Chondrocyte (in vitro differentiated cells): ENCODE measurements around the gene APOL2. TPM values are rescaled to one million over a fixed set of nuclear protein-coding genes. Genes with fewer than 3 reads are reported as not detected.
A peak's percentile ranks its signal among the peaks of the same experiment; 100 is the strongest.

ENCODE experiments used
- DNase-seq: peaks from one replicate; pipeline ENCODE4 v3.0.0; 2021; ENCODE audit warnings: mixed read lengths, low spot score
- H3K27ac Mint-ChIP-seq: one replicate; pipeline ENCODE4 v1.8.0; 2021; ENCODE audit warnings: mild to moderate bottlenecking, moderate library complexity, mixed read lengths; ENCODE audit not compliant: unreplicated experiment
- H3K27me3 Mint-ChIP-seq: 2 replicates; pipeline ENCODE4 v1.8.0; 2021; ENCODE audit warnings: low read depth, mixed read lengths
- H3K36me3 Mint-ChIP-seq: 2 replicates; pipeline ENCODE4 v1.8.0; 2021; ENCODE audit warnings: low read depth, mixed read lengths
- H3K4me1 Mint-ChIP-seq: 2 replicates; pipeline ENCODE4 v1.8.0; 2021; ENCODE audit warnings: low read depth, mild to moderate bottlenecking, mixed read lengths
- H3K4me3 Mint-ChIP-seq: one replicate; pipeline ENCODE4 v1.8.0; 2021; ENCODE audit warnings: mild to moderate bottlenecking, moderate library complexity, mixed read lengths; ENCODE audit not compliant: unreplicated experiment
- H3K9me3 Mint-ChIP-seq: 2 replicates; pipeline ENCODE4 v1.8.0; 2021; ENCODE audit warnings: low read depth, mixed read lengths
- total RNA-seq: library from RNA; stranded (reverse); gene quantifications from 3 replicates; pipeline ENCODE4 v1.2.1, GENCODE V29; 2021
- TF ChIP-seq, protein P1 (sequence below): fragments of 200-600 bp; sonication (generic); IDR thresholded peaks from 2 replicates; pipeline ENCODE4 v1.5.0; 2021; ENCODE audit warnings: antibody characterized with exemption, mild to moderate bottlenecking, moderate library complexity

The APOL2 gene
- total RNA-seq, 1 donor from 2014 or later: 84.1 TPM

DNA sequence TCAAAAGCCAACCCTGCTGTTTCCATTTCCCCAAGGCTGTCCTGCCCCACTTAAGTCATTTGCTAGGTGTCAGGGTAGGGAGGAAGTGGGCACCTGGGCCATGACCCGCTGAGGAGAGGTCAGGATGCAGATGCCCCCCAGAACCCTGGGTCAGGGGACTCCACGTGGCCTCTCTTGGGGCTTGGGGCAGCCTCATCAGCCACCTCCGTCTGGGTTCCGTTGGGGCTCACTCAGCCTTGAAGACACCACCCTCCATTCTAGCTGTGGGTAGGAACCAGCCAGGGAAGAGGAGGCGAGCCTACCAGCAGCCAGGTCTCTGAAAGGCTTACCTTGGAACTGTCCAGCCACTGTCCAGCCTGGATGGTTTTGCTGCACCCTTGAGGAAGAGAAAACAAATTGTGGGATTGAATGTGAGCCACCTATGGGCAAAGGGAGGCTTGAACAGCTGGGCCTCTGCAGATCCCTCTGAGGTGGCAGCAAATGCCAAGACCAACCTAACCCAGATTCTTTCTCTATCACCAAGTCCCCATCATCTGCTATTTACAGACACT, 40.3 kb downstream of the APOL2 start:
- Mint-ChIP-seq H3K27ac (no peak overlapping the region), H3K4me3 (no peak overlapping the region), H3K4me1 (peaks cover 29% of the 10 kb centered on the region), H3K36me3 (no peaks in the 10 kb centered on the region), H3K27me3 (no peaks in the 10 kb centered on the region), H3K9me3 (no peaks in the 10 kb centered on the region)
- TF ChIP-seq, protein P1, sequence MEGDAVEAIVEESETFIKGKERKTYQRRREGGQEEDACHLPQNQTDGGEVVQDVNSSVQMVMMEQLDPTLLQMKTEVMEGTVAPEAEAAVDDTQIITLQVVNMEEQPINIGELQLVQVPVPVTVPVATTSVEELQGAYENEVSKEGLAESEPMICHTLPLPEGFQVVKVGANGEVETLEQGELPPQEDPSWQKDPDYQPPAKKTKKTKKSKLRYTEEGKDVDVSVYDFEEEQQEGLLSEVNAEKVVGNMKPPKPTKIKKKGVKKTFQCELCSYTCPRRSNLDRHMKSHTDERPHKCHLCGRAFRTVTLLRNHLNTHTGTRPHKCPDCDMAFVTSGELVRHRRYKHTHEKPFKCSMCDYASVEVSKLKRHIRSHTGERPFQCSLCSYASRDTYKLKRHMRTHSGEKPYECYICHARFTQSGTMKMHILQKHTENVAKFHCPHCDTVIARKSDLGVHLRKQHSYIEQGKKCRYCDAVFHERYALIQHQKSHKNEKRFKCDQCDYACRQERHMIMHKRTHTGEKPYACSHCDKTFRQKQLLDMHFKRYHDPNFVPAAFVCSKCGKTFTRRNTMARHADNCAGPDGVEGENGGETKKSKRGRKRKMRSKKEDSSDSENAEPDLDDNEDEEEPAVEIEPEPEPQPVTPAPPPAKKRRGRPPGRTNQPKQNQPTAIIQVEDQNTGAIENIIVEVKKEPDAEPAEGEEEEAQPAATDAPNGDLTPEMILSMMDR: no peak
- DNase-seq: no peak

DNA sequence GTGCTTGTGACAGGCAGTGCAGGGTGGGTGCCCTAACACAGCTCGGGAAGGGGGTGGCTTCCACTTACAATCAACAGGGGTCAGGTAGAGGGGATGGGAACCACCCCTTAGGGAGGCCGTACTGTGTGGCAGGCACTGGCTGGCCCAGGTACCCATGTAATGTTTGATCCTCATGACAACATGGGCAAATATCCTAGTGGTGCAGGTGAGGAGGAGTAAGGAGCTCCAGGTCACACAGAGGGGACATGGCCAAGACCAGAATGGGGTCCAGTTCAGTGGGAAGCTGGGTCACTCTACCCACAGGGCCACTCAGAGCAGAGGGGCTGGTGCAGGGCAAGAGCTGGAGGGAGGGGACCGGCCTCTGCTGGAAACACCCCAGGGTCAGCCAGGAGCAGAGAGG, 40.8 kb downstream of the APOL2 start:
- no peaks in the 10 kb centered on the region for H3K27me3 Mint-ChIP-seq
- DNase-seq: no peak
- no peak overlapping the region for H3K27ac Mint-ChIP-seq
- no peaks in the 10 kb centered on the region for H3K9me3 Mint-ChIP-seq
- H3K4me1 Mint-ChIP-seq: peaks cover 29% of the 10 kb centered on the region
- H3K36me3 Mint-ChIP-seq: no peaks in the 10 kb centered on the region
- TF ChIP-seq, protein P1: no peak
- no peak overlapping the region for H3K4me3 Mint-ChIP-seq

DNA sequence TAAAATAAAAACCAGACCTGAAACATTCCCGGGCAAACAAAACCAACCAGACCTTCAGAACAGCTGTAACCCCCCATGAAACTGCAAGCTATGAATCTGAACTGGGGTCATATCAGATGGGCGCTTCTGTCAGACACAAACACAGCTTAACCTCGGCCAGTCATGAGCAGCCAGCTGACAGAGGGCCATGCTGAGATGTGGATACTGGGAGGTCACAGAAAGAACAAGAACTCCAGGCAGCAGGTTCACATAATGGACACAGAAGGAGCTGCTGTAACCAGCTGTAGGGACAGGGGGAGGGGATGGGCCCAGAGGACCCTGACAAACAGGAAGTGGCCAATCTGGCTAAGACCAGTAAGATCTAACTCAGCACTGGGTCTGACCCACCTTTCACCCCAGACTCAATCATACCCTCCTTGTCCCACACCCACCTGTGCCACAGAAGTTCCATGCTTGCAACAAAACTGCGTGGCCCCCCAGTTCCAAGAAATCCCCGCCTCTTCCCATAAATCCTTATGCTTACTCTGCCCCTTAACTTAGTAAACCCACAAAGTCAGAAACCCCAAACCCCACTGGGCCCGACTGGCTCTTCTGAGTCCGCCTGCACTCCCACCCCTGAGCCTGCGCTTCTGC, 41.7 kb downstream of the APOL2 start:
- DNase-seq: no peak
- Mint-ChIP-seq H3K36me3 (no peaks in the 10 kb centered on the region), H3K4me3 (no peak overlapping the region), H3K9me3 (no peaks in the 10 kb centered on the region), H3K27me3 (no peaks in the 10 kb centered on the region), H3K4me1 (peaks cover 30% of the 10 kb centered on the region), H3K27ac (no peak overlapping the region)
- TF ChIP-seq, protein P1: no peak

DNA sequence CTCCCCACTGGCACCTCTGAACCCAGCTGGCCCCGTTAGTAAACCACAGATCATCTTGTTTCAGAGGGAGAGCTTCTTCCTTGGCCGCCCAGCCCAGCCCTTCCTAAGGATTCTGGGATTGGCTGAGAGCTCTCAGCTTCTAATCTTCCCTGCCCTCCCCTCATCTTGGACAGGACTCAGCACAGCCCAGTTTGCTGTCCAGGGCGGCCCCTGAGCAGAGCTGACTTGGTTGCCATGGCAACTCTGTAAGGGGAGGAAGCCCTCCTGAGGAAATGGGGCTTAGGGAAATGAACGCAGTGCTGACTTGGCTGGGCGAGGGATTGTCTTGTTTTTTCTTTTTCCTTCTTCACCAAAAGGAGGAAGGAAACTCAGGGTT, 42.3 kb downstream of the APOL2 start:
- Mint-ChIP-seq H3K9me3 (no peaks in the 10 kb centered on the region), H3K36me3 (no peaks in the 10 kb centered on the region), H3K27ac (peak overlapping the region; percentile 66), H3K27me3 (no peaks in the 10 kb centered on the region), H3K4me3 (no peak overlapping the region), H3K4me1 (peaks cover 34% of the 10 kb centered on the region)
- DNase-seq: no peak
- TF ChIP-seq, protein P1: no peak

DNA sequence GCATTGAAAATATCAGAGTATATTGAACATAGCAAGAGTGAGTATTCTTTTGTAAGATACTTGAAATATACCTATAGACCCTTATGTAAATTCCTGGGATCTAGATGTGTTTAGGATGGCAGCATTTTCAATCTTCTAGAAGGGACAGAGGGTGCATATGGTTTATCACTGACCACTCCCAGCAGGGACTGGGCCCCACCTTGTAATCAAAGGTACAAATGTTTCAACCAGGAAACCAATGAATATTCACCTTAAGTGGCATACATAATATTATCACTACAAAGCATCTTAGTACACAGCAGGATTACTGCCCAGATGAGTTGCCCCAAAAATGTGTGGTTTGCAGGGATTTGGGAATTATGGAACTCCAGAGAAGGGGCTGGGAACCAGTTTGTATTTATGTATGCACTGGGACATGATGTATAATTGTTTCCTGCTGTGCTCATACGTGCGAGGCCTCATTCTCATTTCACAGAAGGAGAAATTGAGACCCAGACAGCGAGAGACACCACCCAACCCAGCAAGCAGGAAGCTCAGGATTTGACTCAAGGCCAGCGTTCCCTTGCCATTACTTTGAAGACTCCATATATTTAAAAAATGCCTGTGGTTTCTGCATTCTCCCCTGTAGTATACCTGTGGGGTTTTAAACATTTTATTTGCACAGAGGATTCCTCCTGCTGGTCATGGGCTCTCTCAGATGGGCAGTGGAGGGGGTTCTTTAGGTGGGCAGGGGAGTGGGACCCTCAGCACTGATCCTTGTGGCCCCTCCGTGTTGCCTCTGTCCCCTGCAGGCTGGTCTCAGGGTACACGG, 42.9 kb downstream of the APOL2 start:
- H3K27ac Mint-ChIP-seq: no peak overlapping the region
- DNase-seq: no peak
- H3K36me3 Mint-ChIP-seq: no peaks in the 10 kb centered on the region
- no peaks in the 10 kb centered on the region for H3K27me3 Mint-ChIP-seq
- no peaks in the 10 kb centered on the region for H3K9me3 Mint-ChIP-seq
- TF ChIP-seq, protein P1: no peak
- no peak overlapping the region for H3K4me3 Mint-ChIP-seq
- H3K4me1 Mint-ChIP-seq: peaks cover 34% of the 10 kb centered on the region
